GM19372 (cell line): ENCODE results near the gene PIGV.
A peak's percentile ranks its signal among the peaks of the same experiment; 100 is the strongest.
"Not testable (repeated sequence)": the region's sequence is repeated elsewhere in the genome, so short reads cannot be mapped to it uniquely, and the experiment has no call there.

Source experiments
- ATAC-seq: cut with Tn5 transposase; IDR thresholded peaks from one replicate; pipeline ENCODE4 v1.9.1; 2021; ENCODE audit warnings: mild to moderate bottlenecking, low read depth, moderate library complexity; ENCODE audit not compliant: unreplicated experiment

Gene PIGV

DNA sequence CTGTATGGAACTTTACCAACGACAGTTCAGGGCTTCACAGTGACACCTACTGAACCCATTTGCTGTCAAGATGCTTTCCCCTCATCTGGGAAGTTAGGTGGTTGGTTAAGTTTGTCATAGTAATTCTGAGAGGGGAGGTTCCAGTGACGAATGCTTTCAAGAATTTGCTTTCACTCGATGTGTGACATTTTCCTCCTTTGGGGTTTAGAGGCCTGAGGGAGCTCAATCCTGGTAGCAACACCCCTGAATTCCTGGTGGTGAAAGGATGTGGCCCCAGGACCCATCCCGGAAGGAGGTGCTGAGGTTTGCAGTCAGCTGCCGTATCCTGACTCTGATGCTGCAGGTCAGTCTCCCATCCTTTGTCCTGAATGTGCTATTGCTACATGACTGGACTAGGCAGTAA lies 2.8 kb downstream of the PIGV start:
- ATAC-seq: no peak

DNA sequence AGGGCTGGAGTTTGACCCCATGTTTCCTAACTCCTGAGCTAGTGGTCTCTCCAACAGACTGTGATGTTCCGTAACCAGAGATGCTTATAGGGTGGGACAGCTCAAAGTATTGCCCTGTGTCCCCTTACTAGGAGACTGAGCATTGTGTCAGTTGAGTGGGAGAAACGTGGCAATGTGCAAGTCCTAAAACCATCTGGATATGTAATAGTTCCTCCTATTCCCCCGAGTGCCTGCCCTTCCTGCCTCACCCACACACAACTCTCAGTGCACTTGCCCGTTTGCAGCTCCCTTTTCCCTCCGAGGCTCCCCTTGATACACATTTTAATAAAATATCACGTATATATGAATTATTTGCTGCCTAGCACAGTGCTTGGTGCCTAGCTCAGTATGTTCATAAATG lies 3.4 kb downstream of the PIGV start:
- ATAC-seq: no peak

DNA sequence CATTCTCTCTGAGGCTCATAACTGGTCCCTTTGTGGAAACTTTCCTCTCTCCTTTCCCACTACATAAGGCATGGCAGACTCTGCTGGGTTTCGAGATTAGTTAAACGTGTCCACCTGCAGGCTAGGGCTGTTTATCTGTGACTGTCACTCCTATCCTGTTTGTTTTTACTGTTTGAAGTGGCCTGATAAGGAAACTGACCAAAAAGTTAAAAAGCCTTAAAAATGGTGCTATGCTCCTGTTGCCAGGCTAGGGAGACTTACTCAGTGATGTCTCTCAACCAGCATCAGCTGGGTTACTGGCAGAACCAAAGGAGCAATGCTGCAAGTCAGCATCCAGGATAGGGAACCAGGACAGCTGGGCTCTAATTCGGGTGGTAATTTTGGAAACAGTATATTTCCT lies 3.9 kb downstream of the PIGV start:
- no peak for ATAC-seq

DNA sequence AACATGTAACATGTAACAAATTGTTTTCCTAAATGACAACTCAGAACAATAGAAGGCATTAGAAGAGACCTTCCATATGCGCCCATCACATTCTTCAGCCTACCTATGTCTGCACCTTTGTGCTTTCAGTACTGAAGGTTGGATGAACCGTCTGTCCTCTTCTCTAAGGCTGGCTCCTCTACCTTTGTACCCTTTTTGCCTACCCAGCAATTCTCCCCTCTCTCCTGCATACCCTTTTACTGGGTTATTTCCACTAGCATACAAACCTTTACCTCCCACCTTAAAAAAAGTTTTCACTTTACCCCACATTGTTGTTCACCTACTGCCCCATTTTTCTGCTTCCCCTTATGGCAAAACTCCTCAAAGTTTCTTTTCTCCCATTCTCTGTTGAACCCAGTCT lies 5.2 kb downstream of the PIGV start:
- ATAC-seq: no peak

DNA sequence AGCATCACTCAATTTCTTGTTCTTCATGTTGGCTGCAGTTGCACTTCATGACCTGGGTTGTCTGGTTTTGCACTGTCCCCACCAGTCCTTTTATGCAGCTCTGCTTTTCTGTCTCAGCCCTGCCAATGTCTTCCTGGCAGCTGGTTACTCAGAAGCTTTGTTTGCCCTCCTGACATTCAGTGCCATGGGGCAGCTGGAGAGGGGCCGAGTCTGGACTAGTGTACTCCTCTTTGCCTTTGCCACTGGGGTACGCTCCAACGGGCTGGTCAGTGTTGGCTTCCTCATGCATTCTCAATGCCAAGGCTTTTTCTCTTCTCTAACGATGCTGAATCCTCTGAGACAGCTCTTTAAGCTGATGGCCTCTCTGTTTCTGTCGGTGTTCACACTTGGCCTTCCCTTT lies 6.6 kb downstream of the PIGV start:
- ATAC-seq: no peak

DNA sequence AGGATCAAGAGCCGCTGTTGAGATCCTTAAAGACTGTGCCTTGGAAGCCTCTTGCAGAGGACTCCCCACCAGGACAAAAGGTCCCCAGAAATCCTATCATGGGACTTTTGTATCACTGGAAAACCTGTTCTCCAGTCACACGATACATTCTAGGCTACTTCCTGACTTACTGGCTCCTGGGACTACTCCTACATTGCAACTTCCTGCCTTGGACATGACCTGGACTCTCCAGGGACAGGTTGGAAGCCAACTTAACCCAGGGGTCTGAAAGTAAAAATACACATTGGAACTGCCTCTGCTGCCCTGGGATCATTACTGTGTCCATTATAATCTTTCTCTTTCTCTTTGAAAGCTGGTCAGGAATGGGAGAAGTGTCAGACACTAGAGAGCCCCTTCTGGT lies 9.9 kb downstream of the PIGV start:
- no peak for ATAC-seq

DNA sequence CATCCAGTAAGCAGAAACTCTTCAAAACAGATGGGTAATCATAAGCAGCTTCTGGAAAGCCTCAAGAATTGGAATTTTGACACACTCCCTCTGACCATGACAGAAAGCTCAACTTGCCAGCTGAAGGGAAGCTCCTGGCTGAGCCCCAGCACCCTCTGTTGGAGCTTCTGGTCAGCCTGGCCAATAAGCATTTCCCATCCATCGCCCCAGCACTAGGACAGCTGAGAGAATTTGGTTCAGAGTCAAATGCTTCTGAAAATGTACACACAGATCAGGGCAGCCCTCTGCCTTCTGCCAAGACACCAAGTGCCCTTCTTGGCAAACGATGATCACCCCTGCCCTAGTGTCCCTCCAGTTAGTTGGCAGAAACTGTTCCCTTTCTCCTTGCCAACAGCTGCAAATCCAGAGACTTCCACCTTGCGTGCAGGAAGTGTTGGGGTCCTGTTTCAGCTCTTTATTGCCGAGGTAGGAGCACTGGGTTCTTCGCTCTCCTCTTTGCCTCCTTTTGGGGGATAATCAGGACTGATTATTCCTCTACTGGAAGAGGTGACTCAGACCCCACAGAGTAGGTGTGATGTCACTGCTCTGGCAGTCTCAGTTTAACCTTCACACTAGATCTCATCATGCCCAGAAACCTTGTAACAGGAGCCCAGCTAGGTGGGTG lies 11.9 kb downstream of the PIGV start:
- no peak for ATAC-seq

DNA sequence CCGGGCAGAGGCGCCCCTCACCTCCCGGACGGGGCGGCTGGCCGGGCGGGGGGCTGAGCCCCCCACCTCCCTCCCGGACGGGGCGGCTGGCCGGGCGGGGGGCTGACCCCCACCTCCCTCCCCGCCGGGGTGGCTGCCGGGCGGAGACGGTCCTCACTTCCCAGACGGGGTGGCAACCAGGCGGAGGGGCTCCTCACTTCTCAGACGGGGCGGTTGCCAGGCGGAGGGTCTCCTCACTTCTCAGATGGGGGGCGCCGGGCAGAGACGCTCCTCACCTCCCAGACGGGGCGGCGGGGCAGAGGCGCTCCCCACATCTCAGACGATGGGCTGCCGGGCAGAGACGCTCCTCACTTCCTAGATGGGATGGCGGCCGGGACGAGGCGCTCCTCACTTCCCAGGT lies 16.2 kb downstream of the PIGV start:
- not testable (repeated sequence) for ATAC-seq

DNA sequence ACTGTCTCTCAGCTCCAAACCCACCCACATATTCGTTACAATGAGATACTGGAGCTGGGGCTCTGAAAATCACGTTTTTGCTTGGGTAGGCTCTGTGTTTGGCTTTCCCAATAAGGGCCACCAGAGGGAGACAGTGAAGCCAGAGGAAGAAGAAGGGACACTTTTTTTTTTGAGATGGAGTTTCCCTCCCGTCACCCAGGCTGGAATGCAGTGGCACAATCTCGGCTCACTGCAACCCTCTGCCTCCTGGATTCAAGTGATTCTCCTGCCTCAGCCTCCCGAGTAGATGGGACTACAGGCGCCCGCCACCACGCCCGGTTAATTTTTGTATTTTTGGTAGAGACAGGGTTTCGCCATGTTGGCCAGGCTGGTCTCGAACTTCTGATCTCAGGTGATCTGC lies 22.4 kb downstream of the PIGV start:
- not testable (repeated sequence) for ATAC-seq

DNA sequence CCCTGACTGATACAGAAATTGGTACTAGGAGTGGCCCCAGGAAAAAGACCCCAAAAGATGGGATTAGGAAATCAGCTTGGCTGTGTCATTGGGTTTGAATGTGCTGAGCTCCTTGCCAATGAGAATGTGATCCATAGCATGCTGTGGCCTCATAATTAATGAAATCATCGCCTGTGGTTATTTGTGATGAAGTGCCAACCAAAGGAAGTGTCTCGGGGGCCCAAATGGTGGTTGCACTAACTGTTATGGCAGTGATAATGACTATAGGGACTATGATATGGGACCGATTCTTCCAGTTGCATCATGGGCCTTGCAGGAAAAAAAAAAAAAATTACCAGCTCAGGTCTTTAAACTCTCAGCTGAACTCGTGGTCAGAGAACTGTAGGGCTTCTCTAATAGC lies 23.3 kb downstream of the PIGV start:
- ATAC-seq: no peak

DNA sequence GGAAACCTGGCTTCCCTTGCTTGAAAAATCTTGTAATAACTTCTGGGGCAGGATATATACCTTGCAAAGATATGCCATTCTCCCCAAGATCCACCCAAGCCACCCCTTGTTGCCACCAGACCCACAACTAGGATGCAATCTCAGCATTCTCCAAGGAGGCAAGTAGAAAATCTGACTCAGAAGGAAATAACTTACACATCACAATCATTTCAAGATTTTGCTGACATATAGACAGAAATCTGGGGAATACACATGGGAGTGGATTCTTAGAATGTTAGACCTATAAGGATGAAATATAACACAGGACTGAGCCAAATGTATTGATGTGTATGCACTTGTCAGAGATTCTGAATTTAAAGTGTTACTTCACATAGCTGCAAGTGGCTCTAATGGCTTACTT lies 24.0 kb downstream of the PIGV start:
- ATAC-seq: no peak

DNA sequence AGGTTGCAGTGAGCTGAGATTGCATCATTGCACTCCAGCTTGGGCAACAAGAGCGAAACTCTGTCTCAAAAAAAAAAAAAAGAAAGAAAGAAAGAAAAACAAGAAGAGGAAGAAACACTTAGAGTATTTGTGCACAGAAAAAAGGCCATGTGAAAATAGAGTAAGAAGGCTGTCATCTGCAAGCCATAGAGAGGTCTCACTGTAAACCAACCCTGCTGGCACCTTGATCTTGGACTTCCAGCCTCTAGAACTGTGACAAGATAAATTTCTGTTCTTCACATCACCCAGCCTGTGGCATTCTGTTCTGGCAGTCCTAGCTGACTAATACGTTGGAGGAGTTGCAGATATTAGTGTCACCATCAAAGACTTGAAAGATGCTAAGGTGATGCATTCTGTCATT lies 26.6 kb downstream of the PIGV start:
- no peak for ATAC-seq

DNA sequence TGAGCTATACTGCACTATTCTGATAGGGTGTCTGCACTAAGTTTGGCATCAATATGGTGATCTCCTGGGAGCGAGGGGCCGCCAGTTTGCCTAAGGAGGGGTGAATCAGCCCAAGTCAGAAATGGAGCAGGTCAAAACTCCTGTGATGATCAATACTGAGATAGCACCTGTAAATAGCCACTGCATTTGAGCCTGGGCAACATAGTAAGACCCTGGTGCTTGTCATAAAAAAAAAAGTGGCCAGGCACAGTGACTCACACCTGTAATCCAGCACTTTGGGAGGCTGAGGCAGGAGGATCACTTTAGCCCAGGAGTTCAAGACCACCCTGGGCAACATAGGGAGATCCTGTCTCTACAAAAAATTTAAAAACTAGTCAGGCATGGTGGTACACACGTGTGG lies 27.1 kb downstream of the PIGV start:
- ATAC-seq: no peak

DNA sequence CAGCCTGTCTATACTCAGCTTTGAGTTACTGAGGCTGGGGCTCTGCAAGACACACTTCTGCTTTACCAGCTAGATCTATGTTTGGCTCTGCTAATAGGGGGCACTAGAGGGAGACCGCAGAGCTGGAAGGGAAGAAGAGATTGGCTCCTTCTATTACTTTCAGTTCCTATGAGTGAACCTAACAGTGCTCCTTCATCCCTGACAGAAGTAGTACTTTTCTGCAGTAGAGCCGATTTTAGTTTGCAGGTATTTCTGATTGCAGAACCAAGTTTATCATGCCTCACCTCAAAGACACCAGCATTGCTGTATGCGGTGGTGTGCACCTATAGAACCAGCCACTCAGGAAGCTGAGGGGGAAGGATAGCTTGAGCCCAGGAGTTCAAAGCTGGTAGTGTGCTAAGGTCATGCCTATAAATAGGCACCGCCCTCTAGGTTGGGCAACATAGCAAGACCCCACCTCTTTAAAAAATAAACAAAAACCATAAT lies 33.1 kb downstream of the PIGV start:
- no peak for ATAC-seq

DNA sequence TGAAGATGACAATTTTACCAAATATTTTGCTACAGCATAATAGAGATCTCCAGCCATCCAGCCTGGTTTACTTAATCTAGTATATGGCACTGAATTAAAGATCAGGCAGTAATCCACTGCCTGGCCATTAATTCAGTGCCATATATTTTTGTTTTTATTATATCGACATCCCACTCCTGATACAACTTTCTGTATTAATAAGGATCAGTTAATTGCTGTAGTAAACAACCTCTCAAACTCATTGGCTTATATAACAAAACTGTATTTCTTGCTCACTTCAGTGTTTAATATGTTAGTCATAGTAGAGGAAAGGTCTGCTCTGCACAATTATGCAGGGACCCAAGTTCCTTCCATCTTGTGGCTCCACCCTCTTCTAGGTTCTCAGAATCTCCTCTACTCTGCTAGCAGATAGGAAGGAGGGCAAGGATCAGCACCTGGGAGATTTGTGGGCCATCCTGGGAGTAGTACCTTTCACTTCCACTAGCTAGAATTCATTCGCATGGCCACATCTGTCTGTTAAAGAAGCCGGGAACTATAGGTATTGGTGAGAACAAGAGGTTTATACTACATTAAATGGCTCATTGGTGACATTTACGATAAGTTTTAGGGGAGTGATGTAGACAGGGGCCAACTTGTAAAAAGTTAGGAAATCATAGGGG lies 35.1 kb downstream of the PIGV start:
- ATAC-seq: no peak

DNA sequence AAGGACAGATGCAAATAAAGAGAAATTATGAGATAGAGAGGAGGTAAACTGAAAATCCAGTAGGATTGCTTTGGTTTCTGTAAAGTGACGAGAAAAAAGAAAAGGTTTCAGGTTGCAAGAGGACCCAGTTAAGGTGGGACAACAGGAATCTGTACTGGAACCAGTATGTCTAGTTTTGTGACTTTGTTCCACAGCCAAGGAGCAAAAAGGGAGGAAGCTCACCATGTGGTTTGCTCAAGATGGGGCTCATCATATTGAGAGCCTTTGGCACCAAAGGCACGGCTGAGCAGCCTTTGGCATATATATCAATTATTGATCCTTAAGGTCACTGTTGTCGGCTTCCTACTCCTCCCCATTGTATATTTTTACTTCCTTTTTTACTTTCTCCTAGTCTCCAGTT lies 37.0 kb downstream of the PIGV start:
- no peak for ATAC-seq

DNA sequence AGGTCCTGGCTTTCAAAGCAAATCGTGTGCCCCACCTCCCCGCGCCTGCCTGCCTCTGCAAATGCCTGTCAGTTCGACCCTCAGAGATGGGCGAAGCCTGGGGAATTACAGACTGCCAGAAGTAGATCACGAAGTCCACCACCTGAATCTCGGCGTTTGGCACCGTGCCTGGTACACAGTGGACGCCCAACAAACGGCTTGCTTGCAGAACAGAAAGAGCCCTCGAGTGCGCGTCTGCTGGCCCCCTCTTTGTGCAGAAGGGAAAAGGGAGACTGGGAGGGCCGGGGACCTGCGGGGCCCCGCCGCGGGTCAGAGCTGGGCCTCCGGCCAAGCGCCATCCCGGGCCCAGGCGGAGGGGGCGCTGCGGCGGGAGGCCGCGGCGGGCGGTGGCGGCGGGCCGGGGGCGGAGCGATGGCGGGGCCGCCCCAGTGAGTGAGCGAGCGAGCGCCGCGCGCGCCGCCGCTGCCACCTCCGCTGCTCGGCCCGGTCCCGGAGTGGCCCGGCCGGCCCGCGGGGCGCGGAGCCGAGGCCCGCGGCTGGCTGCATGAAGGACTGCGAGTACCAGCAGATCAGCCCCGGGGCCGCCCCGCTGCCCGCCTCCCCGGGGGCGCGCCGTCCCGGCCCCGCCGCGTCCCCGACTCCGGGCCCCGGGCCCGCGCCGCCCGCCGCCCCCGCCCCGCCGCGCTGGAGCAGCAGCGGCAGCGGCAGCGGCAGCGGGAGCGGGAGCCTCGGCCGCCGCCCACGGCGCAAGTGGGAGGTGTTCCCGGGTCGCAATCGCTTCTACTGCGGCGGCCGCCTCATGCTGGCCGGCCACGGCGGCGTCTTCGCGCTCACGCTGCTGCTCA lies 38.7 kb downstream of the PIGV start, which contains the start of gene ZDHHC18:
Gene ZDHHC18 (plus strand): TSS at position 428 of the 845 bp plus-strand sequence. CDS start 117 bp downstream, at position 545.
- peak; percentile 66 for ATAC-seq

DNA sequence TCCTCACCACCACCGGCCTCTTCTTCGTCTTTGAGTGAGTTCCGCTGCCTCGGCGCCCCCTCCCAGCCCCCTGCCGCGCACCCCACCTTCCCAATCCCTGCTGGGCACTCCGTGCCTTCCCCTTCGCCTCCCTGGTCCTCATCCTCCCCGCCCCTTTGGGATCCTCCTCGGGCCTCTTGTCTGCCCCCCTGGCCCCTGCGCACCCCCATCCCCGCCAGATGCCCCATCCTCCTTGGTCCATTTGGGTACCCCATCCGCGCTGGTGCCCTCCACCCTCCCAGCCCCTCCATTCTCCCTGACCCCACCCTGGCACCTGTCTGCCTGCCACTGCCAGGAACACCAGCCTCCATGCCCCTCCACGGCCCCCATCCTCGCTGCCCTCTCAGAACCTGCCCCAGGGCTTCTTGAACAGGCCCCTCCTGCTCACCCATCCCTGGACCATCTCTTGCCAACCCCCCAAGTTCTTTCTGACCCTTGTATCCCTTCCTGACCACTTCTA lies 39.4 kb downstream of the PIGV start:
- no peak for ATAC-seq

DNA sequence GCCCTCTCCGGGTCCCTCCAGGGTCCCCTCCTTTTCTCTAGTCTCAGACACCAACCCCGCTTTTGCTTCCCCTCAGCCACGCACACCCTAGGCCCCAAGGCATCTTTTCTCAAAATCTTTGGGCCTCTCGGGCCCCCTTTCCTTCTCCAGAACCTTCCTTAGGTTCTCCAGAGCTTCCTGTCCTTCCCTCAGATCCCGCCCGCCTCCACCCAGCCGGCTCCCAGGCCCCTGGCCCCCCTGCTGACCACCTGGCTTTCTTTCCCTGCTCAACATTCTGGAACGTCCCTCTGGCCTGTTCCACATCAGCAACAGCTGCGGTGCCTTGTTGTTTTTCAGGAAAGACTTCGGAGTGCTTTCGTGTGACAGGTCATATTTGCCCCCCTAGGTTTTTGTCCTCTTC lies 39.9 kb downstream of the PIGV start:
- ATAC-seq: no peak

DNA sequence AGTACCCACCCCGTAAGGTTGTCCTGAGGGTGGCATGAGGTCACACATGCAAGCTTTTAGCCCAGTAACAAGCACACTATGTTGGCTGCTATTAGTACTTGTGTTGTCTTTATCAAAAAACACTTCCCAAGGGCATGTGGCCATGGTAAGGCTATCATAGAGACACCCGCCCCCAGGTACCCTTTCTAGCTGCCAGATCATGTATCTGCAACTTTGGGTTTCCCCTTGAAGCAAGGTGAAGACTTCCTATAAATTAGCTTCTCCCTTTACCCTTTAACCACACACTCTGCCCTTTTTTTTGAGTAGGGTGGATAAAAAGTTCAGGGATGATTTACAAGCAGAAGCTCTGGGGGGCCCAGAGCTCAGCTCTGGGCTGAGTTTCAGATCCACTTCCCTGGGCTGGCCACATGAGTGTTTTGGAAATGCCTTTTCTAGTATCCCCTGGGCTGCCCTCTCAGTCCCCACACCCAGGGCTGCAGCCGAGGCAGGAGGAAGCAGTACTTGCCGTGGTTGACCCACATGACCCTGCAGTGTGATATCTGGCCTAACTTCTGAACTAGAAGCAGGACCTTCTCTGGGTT lies 40.8 kb downstream of the PIGV start:
- no peak for ATAC-seq
